Left renal cortex interstitium (tissue), 4 donors: ENCODE measurements around the gene LAG3. TPM values are rescaled to one million over a fixed set of nuclear protein-coding genes. Genes with fewer than 3 reads are reported as not detected.

ENCODE experiments used
- DNase-seq, 4 donors: peaks; one replicate each; pipeline ENCODE4 v3.0.0-alpha.2; 2013; ENCODE audit warnings: low read depth in 4 of 4, low spot score in 2 of 4, missing footprints in 1 of 4
- polyA plus RNA-seq, 4 donors: library from polyadenylated mRNA; unstranded; fragments of 120-200 nt; gene quantifications; one replicate each; pipeline ENCODE4 v1.2.1, GENCODE V29; 2013; ENCODE audit not compliant: insufficient read length in 4 of 4

The LAG3 gene
- polyA plus RNA-seq, 4 donors: 1.1 to 2.6 (median 1.5) TPM

- no peak for DNase-seq
Measured at GRCh38 chr12:6787309-6787708, 15.0 kb downstream of the LAG3 start.

- no peak for DNase-seq
Measured at GRCh38 chr12:6788972-6789924, 16.9 kb downstream of the LAG3 start, which contains the start of gene CD4. CD4 (plus strand) TSS chr12:6789528; CDS start chr12:6800139, 10,611 bp downstream.

GRCh38 chr12:6790496-6791150 lies 18.3 kb downstream of the LAG3 start:
- no peak for DNase-seq

GRCh38 chr12:6791931-6792520 lies 19.7 kb downstream of the LAG3 start:
- DNase-seq: no peak

- DNase-seq: peak in 1 of 4 donors; percentile 45
Measured at GRCh38 chr12:6792522-6793201, 20.3 kb downstream of the LAG3 start.

GRCh38 chr12:6795088-6795487 lies 22.8 kb downstream of the LAG3 start:
- DNase-seq: no peak

- no peak for DNase-seq
Measured at GRCh38 chr12:6796576-6796975, 24.3 kb downstream of the LAG3 start.

- DNase-seq: no peak
Measured at GRCh38 chr12:6799147-6799546, 26.8 kb downstream of the LAG3 start.

GRCh38 chr12:6807170-6807569 lies 34.9 kb downstream of the LAG3 start:
- DNase-seq: no peak

- DNase-seq: no peak
Measured at GRCh38 chr12:6809056-6809455, 36.7 kb downstream of the LAG3 start.

- DNase-seq: no peak
Measured at GRCh38 chr12:6810758-6811157, 38.4 kb downstream of the LAG3 start.

GRCh38 chr12:6813363-6813762 lies 41.0 kb downstream of the LAG3 start:
- DNase-seq: no peak

GRCh38 chr12:6816598-6816997 lies 44.3 kb downstream of the LAG3 start:
- DNase-seq: no peak

GRCh38 chr12:6817098-6817497 lies 44.8 kb downstream of the LAG3 start:
- DNase-seq: no peak

- DNase-seq: no peak
Measured at GRCh38 chr12:6817662-6818157, 45.4 kb downstream of the LAG3 start.

- no peak for DNase-seq
Measured at GRCh38 chr12:6818222-6818621, 45.9 kb downstream of the LAG3 start.

GRCh38 chr12:6818645-6819044 lies 46.3 kb downstream of the LAG3 start:
- no peak for DNase-seq

- no peak for DNase-seq
Measured at GRCh38 chr12:6819106-6820030, 47.0 kb downstream of the LAG3 start.

GRCh38 chr12:6820166-6820565 lies 47.8 kb downstream of the LAG3 start:
- DNase-seq: no peak
